ENCODE results near the gene ZNF512B. TPM values are rescaled to one million over a fixed set of nuclear protein-coding genes. Genes with fewer than 3 reads are reported as not detected.

The ZNF512B gene
- total and polyA plus RNA-seq, 4 donors: 1.5 to 16.5 (median 10.8) TPM

- peak in 1 of 2 donors; percentile 51 for DNase-seq
- Histone ChIP-seq H3K4me1 (ENCODE audit: control insufficient read depth in 1 of 2, insufficient read depth in 2 of 2, low read length in 2 of 2) (no peaks in the 10 kb centered on the region), H3K27ac (ENCODE audit: low read depth in 1 of 2, low read length in 2 of 2) (no peak overlapping the region), H3K4me3 (ENCODE audit: low read length in 2 of 2) (no peak overlapping the region), H3K9me3 (ENCODE audit: control insufficient read depth, low read length) (no peaks in the 10 kb centered on the region), H3K36me3 (ENCODE audit: control insufficient read depth in 1 of 2, insufficient read depth in 2 of 2, low read length in 1 of 2) (peaks cover 0 to 7% of the 10 kb centered on the region in 2 donors), H3K27me3 (ENCODE audit: control insufficient read depth in 1 of 2, insufficient read depth in 2 of 2, low read length in 1 of 2) (no peaks in the 10 kb centered on the region)
- intact Hi-C loops (cut with DNase I): no loop called here
- ATAC-seq (ENCODE audit: low FRiP score): no peak
- 40 to 51% methylated on average over 27 of the region's 27 CpGs for whole genome bisulfite sequencing, 2 donors
Measured at GRCh38 chr20:63947638-63948456, 21.9 kb downstream of the ZNF512B start.

- WGBS, 2 donors: 80 to 82% methylated on average over 15 of the region's 15 CpGs
- Histone ChIP-seq H3K36me3 (ENCODE audit: control insufficient read depth in 1 of 2, insufficient read depth in 2 of 2, low read length in 1 of 2) (peaks cover 0 to 7% of the 10 kb centered on the region in 2 donors), H3K9me3 (ENCODE audit: control insufficient read depth, low read length) (no peaks in the 10 kb centered on the region), H3K27me3 (ENCODE audit: control insufficient read depth in 1 of 2, insufficient read depth in 2 of 2, low read length in 1 of 2) (no peaks in the 10 kb centered on the region), H3K4me1 (ENCODE audit: control insufficient read depth in 1 of 2, insufficient read depth in 2 of 2, low read length in 2 of 2) (no peaks in the 10 kb centered on the region), H3K4me3 (ENCODE audit: low read length in 2 of 2) (no peak overlapping the region), H3K27ac (ENCODE audit: low read depth in 1 of 2, low read length in 2 of 2) (no peak overlapping the region)
- intact Hi-C loops (cut with DNase I): no loop called here
- DNase-seq (no peak), ATAC-seq (ENCODE audit: low FRiP score) (no peak)
Measured at GRCh38 chr20:63946986-63947637, 22.6 kb downstream of the ZNF512B start.

GRCh38 chr20:63945921-63946920 is 23.5 kb downstream of the ZNF512B start:
- H3K4me1 ChIP-seq (ENCODE audit: control insufficient read depth in 1 of 2, insufficient read depth in 2 of 2, low read length in 2 of 2): no peaks in the 10 kb centered on the region

GRCh38 chr20:63945031-63945658 is 24.6 kb downstream of the ZNF512B start:
- Histone ChIP-seq H3K4me1 (ENCODE audit: control insufficient read depth in 1 of 2, insufficient read depth in 2 of 2, low read length in 2 of 2) (no peaks in the 10 kb centered on the region), H3K27ac (ENCODE audit: low read depth in 1 of 2, low read length in 2 of 2) (no peak overlapping the region), H3K27me3 (ENCODE audit: control insufficient read depth in 1 of 2, insufficient read depth in 2 of 2, low read length in 1 of 2) (no peaks in the 10 kb centered on the region), H3K4me3 (ENCODE audit: low read length in 2 of 2) (no peak overlapping the region), H3K9me3 (ENCODE audit: control insufficient read depth, low read length) (no peaks in the 10 kb centered on the region), H3K36me3 (ENCODE audit: control insufficient read depth in 1 of 2, insufficient read depth in 2 of 2, low read length in 1 of 2) (peaks cover 0 to 8% of the 10 kb centered on the region in 2 donors)
- intact Hi-C loops (cut with DNase I): no loop called here
- ATAC-seq (ENCODE audit: low FRiP score) (no peak), DNase-seq (peak in 1 of 2 donors; percentile 47)
- 84 to 85% methylated on average over 17 of the region's 17 CpGs for WGBS, 2 donors

More at GRCh38 chr20:63945921-63946920, 23.5 kb downstream of the ZNF512B start:
- Histone ChIP-seq H3K27ac (ENCODE audit: low read depth in 1 of 2, low read length in 2 of 2) (no peak overlapping the region), H3K9me3 (ENCODE audit: control insufficient read depth, low read length) (no peaks in the 10 kb centered on the region), H3K27me3 (ENCODE audit: control insufficient read depth in 1 of 2, insufficient read depth in 2 of 2, low read length in 1 of 2) (no peaks in the 10 kb centered on the region), H3K4me3 (ENCODE audit: low read length in 2 of 2) (no peak overlapping the region), H3K36me3 (ENCODE audit: control insufficient read depth in 1 of 2, insufficient read depth in 2 of 2, low read length in 1 of 2) (peaks cover 0 to 7% of the 10 kb centered on the region in 2 donors)
- intact Hi-C loops (cut with DNase I): no loop called here
- no peak for ATAC-seq (ENCODE audit: low FRiP score)
- 90 to 92% methylated on average over 39 of the region's 39 CpGs for WGBS, 2 donors
- no peak for DNase-seq

- H3K27ac ChIP-seq (ENCODE audit: low read depth in 1 of 2, low read length in 2 of 2): no peak overlapping the region
- no peaks in the 10 kb centered on the region for H3K9me3 ChIP-seq (ENCODE audit: control insufficient read depth, low read length)
- H3K36me3 ChIP-seq (ENCODE audit: control insufficient read depth in 1 of 2, insufficient read depth in 2 of 2, low read length in 1 of 2): peaks cover 0 to 11% of the 10 kb centered on the region in 2 donors
- no peak overlapping the region for H3K4me3 ChIP-seq (ENCODE audit: low read length in 2 of 2)
- DNase-seq (peak in 1 of 2 donors; percentile 49), ATAC-seq (ENCODE audit: low FRiP score) (no peak)
- no peaks in the 10 kb centered on the region for H3K4me1 ChIP-seq (ENCODE audit: control insufficient read depth in 1 of 2, insufficient read depth in 2 of 2, low read length in 2 of 2)
- WGBS, 2 donors: 88 to 89% methylated on average over 33 to 35 of the region's 35 CpGs
- no peaks in the 10 kb centered on the region for H3K27me3 ChIP-seq (ENCODE audit: control insufficient read depth in 1 of 2, insufficient read depth in 2 of 2, low read length in 1 of 2)
- intact Hi-C loops (cut with DNase I): no loop called here
Measured at GRCh38 chr20:63944078-63944941, 25.4 kb downstream of the ZNF512B start.

- WGBS, 2 donors: 92 to 94% methylated on average over 3 of the region's 3 CpGs
- Histone ChIP-seq H3K4me3 (ENCODE audit: low read length in 2 of 2) (no peak overlapping the region), H3K36me3 (ENCODE audit: control insufficient read depth in 1 of 2, insufficient read depth in 2 of 2, low read length in 1 of 2) (peaks cover 0 to 11% of the 10 kb centered on the region in 2 donors), H3K9me3 (ENCODE audit: control insufficient read depth, low read length) (no peaks in the 10 kb centered on the region), H3K27me3 (ENCODE audit: control insufficient read depth in 1 of 2, insufficient read depth in 2 of 2, low read length in 1 of 2) (no peaks in the 10 kb centered on the region), H3K4me1 (ENCODE audit: control insufficient read depth in 1 of 2, insufficient read depth in 2 of 2, low read length in 2 of 2) (no peaks in the 10 kb centered on the region), H3K27ac (ENCODE audit: low read depth in 1 of 2, low read length in 2 of 2) (no peak overlapping the region)
- intact Hi-C loops (cut with DNase I): no loop called here
- DNase-seq (peak in 1 of 2 donors; percentile 45), ATAC-seq (ENCODE audit: low FRiP score) (no peak)
Measured at GRCh38 chr20:63943808-63944077, 26.0 kb downstream of the ZNF512B start.

GRCh38 chr20:63942969-63943807 is 26.5 kb downstream of the ZNF512B start:
- DNase-seq (peak in 1 of 2 donors; percentile 47), ATAC-seq (ENCODE audit: low FRiP score) (no peak)
- H3K27ac ChIP-seq (ENCODE audit: low read depth in 1 of 2, low read length in 2 of 2): no peak overlapping the region
- intact Hi-C loops (cut with DNase I): no loop called here
- no peaks in the 10 kb centered on the region for H3K27me3 ChIP-seq (ENCODE audit: control insufficient read depth in 1 of 2, insufficient read depth in 2 of 2, low read length in 1 of 2)
- 83 to 86% methylated on average over 19 of the region's 19 CpGs for WGBS, 2 donors
- no peak overlapping the region for H3K4me3 ChIP-seq (ENCODE audit: low read length in 2 of 2)
- H3K4me1 ChIP-seq (ENCODE audit: control insufficient read depth in 1 of 2, insufficient read depth in 2 of 2, low read length in 2 of 2): no peaks in the 10 kb centered on the region
- H3K9me3 ChIP-seq (ENCODE audit: control insufficient read depth, low read length): no peaks in the 10 kb centered on the region
- peaks cover 0 to 11% of the 10 kb centered on the region in 2 donors for H3K36me3 ChIP-seq (ENCODE audit: control insufficient read depth in 1 of 2, insufficient read depth in 2 of 2, low read length in 1 of 2)

Data from aorta (tissue), 5 donors.